GM18868 (cell line): Measurements from ENCODE around the gene SLC5A5.
A peak's percentile ranks its signal among the peaks of the same experiment; 100 is the strongest.
"Not testable (repeated sequence)": the region's sequence is repeated elsewhere in the genome, so short reads cannot be mapped to it uniquely, and the experiment has no call there.

ENCODE experiments used
- ATAC-seq: cut with Tn5 transposase; IDR thresholded peaks from one replicate; pipeline ENCODE4 v1.9.1; 2021; ENCODE audit warnings: mild to moderate bottlenecking, moderate library complexity; ENCODE audit not compliant: unreplicated experiment

Gene SLC5A5

DNA sequence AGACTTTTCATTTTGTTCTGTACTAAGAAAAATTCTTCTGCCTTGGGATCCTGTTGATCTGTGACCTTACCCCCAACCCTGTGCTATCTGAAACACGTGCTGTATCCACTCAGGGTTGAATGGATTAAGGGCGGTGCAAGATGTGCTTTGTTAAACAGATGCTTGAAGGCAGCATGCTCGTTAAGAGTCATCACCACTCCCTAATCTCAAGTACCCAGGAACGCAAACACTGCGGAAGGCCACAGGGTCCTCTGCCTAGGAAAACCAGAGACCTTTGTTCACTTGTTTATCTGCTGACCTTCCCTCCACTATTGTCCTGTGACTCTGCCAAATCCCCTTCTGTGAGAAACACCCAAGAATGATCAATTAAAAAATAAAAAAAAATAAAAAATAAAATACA is 47.4 kb downstream of the SLC5A5 start:
- ATAC-seq, result not testable (repeated sequence)

DNA sequence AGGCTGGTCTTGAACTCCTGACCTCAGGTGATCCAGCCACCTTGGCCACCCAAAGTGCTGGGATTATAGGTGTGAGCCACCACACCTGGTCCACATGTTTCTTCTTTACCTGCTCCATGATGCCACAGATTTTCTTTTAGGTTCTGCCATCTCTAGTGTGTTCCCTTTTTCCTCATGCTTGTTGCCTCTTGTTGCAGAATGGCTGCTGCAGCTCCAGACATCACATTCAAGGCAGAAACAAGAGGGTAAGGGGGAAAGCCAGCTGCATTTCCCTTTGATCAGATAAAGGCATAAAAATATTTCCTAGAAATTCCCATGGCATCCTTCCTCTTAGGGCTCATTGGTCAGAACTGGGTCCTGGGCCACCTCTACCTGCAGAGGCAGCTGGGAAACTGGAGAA is 48.8 kb downstream of the SLC5A5 start:
- no peak for ATAC-seq

DNA sequence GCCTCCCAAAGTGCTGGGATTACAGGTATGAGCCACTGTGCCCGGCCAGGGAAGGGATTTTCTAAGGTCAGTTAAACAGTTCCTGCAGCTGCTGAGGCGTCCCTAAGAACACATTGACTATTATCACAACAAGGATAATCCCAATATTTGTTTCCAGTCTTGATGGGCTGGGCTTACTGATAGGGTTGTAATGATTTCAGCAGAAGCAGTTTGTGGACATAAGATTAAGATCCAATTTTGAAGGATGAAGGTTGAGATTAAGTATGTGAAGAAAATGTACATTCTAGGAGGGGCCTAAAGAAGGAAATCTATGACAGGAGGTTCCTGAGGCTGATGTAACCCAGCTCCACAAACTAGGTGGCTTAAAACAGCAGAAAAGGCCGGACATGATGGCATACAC is 50.4 kb downstream of the SLC5A5 start:
- no peak for ATAC-seq

DNA sequence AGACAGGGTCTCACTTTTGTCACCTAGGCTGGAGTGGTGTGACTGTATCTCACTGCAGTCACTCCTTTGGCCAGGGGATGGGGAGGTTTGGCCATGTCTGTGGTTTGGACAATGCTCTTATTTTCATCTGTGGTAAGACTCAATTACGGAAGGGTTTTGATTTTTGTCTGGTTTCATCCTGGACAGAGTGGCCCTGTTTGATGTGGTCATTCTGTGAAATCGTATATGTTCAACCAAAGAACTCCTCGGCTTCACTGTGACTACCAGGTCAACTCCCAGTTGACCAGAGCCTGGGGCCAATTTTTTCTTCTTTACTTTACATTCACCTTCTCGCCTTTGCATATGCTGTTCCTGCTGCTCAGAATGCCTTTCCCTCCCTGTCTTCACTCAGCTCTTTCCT is 54.3 kb downstream of the SLC5A5 start:
- no peak for ATAC-seq

DNA sequence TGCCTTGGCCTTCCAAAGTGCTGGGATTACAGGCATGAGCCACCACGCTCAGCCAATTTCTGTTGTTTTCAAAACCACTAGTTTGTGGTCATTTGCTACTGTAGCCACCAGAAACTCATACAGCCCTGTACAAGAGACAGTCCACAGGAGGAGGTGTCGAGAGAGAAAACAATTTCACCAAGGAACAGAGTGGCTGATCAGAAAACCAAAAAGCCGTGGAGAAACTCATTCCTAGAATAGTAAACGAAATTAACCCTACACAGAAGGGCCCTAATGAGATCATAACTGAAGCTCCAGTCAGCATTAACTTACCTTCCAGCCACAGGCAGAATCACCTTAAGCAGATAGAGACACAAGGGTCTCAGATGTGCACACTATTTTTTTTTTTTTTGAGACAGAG is 57.3 kb downstream of the SLC5A5 start:
- no peak for ATAC-seq

GRCh38 chr19:17931532-17932191 is 59.9 kb downstream of the SLC5A5 start:
- ATAC-seq, result no peak

DNA sequence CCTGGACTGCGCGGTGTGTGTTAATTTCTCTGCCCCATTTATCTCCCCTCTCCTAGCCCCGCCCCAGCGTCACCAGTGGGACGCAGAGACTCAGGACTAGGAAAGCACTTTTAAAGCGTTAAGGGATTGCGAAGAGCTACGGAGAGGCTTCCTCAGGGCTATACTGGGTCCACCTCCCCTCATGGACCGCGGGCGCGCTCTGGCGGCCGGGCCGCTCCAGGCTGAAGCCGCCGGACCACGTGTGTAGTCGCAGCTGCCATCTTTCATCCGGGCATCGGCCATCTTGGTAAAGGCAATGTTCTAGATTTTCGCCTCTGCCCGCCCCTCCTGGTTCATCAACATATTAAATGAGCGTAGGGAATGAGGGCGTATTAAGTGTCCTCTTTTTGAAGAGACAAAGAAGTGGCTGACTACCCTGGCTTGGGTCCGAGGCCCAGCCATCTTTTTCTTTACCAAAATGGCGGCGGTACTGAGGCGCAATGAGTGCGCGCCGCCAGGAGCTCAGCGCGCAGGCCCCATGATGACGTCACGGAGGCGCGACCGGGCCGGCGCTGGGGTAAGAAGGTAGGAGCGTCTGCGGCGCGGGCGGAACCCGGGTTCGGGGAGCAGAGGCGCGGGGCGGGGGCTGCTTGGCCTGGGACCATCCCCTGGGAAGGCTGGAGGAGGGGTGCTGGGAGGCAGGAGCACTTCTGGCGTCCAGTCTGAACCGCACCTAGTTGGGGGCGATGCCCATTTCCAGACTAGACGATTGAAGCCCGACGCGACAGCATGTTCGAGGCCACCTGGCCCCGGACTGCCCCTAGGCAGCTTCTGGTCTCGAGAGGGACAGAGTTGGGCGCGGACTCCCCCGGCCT is 61.0 kb downstream of the SLC5A5 start, which contains the start of gene CCDC124:
Gene CCDC124 (plus strand): TSS at position 531 of the 854 bp plus-strand sequence. CDS start 3,406 bp downstream, outside the sequence.
- ATAC-seq, result peak; percentile 75

GRCh38 chr19:17933414-17934129 is 61.8 kb downstream of the SLC5A5 start:
- no peak for ATAC-seq

DNA sequence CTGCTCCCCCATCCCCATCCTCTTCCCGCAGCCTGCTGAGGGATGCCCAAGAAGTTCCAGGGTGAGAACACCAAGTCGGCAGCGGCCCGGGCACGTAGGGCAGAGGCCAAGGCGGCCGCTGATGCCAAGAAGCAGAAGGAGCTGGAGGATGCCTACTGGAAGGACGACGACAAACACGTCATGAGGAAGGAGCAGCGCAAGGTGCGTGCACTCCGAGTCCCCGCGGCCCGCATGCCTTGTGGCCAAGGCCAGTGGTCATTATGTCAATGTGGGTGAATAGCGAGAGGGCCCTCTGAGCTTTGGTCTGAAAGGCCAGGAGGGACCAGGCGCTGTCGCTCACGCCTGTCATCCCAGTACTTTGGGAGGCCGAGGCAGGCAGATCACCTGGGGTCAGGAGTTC is 64.6 kb downstream of the SLC5A5 start:
- ATAC-seq, result no peak

DNA sequence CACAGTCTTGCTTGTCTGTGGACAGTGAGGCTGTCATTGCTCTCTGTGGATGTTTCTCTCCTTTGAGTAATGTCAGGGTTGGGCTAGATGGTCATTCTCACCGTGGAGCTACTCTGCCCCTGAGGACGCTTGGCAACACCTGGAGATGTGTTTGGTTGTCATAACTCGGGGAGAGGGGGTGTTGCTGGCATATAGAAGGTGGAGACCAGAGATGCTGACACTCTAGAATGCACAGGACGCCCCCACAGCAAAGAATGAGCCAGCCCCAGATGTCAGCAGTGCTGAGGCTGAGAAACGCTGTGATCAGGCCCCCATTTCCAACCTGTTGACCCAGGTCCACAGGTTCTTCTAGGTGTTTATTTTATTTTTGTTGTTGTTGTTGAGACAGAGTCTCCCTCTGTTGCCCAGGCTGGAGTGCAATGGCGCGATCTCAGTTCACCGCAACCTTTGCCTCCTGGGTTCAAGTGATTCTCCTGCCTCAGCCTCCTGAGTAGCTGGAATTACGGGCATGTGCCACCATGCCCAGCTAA is 65.7 kb downstream of the SLC5A5 start:
- no peak for ATAC-seq

DNA sequence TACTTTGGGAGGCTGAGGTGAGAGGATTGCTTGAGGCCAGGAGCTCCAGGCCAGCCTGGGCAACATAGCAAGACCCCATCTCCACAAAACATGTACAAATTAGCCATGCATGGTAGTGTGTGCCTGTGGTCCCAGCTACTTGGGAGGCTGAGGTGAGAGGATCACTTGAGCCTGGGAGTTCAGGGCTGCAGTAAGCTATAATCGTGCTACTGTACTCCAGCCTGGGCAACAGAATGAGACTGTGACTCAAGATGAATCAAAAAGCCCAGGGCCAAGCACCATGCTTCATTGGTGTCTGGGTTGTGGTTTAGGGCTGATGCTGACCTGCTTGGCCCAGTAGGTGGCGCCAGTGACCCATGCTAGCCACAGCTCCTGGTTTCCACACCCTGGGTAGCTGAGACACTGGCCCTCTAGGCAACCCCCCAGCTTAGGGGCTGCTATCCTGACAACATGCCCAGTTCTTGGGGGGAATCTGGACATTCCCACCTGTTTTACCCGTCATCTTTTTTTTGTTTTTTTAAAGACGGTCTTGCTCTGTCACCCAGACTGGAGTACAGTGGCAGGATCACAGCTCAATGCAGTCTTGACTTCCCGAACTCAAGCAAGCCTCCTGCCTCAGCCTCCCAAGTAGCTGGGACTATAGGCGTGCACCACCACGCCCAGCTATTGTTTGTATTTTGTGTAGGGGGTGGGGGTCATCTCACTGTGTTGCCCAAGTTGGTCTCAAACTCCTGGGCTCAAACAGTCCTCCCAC is 66.5 kb downstream of the SLC5A5 start:
- peak; percentile 51 for ATAC-seq

DNA sequence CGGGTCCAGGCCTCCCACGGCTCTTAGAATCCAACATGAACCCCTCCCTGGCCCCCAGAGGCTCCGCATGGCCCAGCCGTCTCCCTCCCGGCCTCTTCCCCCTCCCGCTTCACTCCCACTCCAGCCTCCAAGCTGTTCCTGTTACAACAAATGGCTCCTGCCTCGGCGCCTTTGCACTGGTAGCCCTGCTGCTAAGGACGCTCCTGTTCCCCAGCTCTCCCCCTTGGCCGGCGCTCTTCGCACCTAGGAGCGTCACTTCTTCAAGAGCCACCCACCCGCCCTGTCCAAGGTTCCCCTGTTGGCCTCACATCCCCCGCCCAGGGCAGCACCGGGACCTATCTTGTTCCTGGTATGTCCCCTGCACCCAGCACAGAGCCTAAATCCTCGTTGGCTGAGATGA is 70.4 kb downstream of the SLC5A5 start:
- ATAC-seq, result no peak

DNA sequence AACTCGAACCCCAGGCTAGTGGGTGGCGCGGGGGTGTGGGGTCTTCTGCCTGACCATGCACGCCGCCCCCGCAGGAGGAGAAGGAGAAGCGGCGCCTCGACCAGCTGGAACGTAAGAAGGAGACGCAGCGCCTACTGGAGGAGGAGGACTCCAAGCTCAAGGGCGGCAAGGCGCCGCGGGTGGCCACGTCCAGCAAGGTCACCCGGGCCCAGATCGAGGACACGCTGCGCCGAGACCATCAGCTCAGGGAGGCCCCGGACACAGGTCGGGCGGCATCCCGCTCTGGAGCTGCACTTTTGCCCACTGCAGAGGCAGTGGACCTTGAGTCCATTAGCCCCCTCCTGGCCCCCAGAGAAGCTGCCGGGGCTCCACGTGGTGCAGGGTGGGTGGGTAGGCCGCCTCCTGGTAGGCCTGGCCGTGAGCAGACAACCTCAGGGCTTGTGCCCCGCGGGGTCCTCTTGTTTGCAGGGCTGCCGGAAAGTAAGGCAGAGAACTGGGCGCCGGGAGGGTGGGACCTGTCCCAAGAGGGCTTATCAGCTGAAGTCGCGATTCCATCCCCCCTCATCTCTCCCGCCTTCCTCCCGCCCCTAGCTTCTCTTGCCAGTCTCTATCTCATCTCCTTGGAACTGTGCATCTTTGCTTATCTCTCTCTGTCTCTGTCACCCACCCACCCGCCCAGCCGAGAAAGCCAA is 71.0 kb downstream of the SLC5A5 start:
- no peak for ATAC-seq

- no peak for ATAC-seq
Measured at GRCh38 chr19:17943274-17944221, 71.8 kb downstream of the SLC5A5 start.

DNA sequence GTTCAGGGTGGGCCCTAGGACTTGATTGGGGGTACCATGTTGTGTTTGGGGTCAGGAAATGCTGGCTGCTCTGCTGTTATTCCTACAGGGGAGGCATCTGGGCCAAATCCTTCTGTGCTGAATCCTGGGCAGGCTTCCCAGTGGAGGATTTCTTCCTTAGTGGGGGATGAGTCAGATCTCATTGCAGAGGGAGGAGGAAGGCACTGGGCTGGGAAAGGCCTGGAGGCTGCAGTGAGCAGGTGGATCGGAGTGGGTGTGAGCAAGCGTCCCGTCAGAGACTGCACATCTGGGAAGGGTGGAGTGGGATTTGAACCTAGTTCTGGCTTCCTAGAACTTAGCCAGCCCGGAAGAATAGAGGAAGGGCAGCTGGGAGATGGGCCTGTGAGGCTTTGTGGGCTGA is 72.6 kb downstream of the SLC5A5 start:
- ATAC-seq, result no peak
